HCT116 (cell line): ENCODE data around the gene SEMA3G. TPM values are rescaled to one million over a fixed set of nuclear protein-coding genes. Genes with fewer than 3 reads are reported as not detected.

Experiments
- ATAC-seq: fragments of 200-7000 bp; cut with Tn5 transposase; 2 replicates; pipeline ENCODE4 v1.9.1; 2020; ENCODE audit warnings: mild to moderate bottlenecking, moderate library complexity
- BruUV-seq: library from RNA; stranded (reverse); fragments of 400-500 nt; replicated peaks from 2 replicates; lab custom pipeline; 2021; lab: Mats Ljungman, UMichigan
- CTCF ChIA-PET: fragments of 300-600 bp; sonication (Branson Sonifier 250); formaldehyde crosslinking; loops from one replicate; lab custom pipeline; 2021; ENCODE audit warnings: antibody characterized with exemption; lab: Charles Lee
- POLR2A ChIA-PET: fragments of 300-600, 350-600 bp; sonication (Branson Sonifier 250); formaldehyde crosslinking; loops from one replicate; lab custom pipeline; 2021; ENCODE audit warnings: antibody characterized with exemption; lab: Charles Lee
- RAD21 ChIA-PET, 2 experiments: fragments of 300-600 bp; sonication (Branson Sonifier 250); formaldehyde crosslinking; loops; one replicate each; lab custom pipeline; 2023; ENCODE audit warnings: low total read pairs in 2 of 2; ENCODE audit not compliant: uncharacterized antibody in 2 of 2, unreplicated experiment in 2 of 2, low non-redundant PET in 1 of 2; lab: Charles Lee
- DNase-seq: peaks from one replicate; pipeline ENCODE4 v3.0.0-alpha.2; 2010; ENCODE audit warnings: low read depth, low spot score
- H2AFZ ChIP-seq: fragments of 200-600 bp; shearing (Covaris generic), sonication (generic); 2 replicates; pipeline ENCODE4 v1.6.1; 2017; ENCODE audit warnings: low read depth, mixed run types, mixed read lengths, antibody characterized with exemption, low read length; ENCODE audit not compliant: poor library complexity, severe bottlenecking
- H3K27ac ChIP-seq: 2 replicates; pipeline ENCODE4 v1.5.1; 2012; ENCODE audit warnings: low read depth, low read length
- H3K27me3 ChIP-seq: fragments of 200-600 bp; sonication (generic); 2 replicates; pipeline ENCODE4 v1.6.1; 2016; ENCODE audit warnings: mixed run types, low read length, mixed read lengths; ENCODE audit not compliant: insufficient read depth
- H3K36me3 ChIP-seq, 2 experiments: fragments of 200-500 bp in 1 of 2; fragments of 200-600 bp in 1 of 2; sonication (Bioruptor generic) in 1 of 2; sonication (generic) in 1 of 2; 2 replicates each; pipeline versions ENCODE4 v1.5.1 to v1.6.1; 2014 to 2016; ENCODE audit warnings: low read length in 2 of 2, inconsistent platforms in 1 of 2, mixed read lengths in 1 of 2, mixed run types in 1 of 2; ENCODE audit not compliant: insufficient read depth in 2 of 2, control insufficient read depth in 1 of 2
- H3K4me1 ChIP-seq, 2 experiments: fragments of 200-600 bp in 1 of 2; sonication (generic) in 1 of 2; 2 replicates each; pipeline versions ENCODE4 v1.5.1 to v1.6.1; 2012 to 2017; ENCODE audit warnings: low read length in 2 of 2, inconsistent platforms in 1 of 2, mild to moderate bottlenecking in 1 of 2, mixed read lengths in 1 of 2, mixed run types in 1 of 2, moderate library complexity in 1 of 2; ENCODE audit not compliant: insufficient read depth in 2 of 2, control insufficient read depth in 1 of 2
- H3K4me2 ChIP-seq: fragments of 200-600 bp; sonication (generic); 2 replicates; pipeline ENCODE4 v1.6.1; 2017; ENCODE audit warnings: mixed run types, low read length, mixed read lengths
- H3K4me3 ChIP-seq, 2 experiments: fragments of 200-600 bp in 1 of 2; sonication (generic) in 1 of 2; replicated peaks in 1 of 2; 2 replicates each; pipeline ENCODE4 v1.5.1; 2011 to 2016; ENCODE audit warnings: low read length in 2 of 2, control low read depth in 1 of 2, low read depth in 1 of 2, mild to moderate bottlenecking in 1 of 2, mixed read lengths in 1 of 2, mixed run types in 1 of 2
- H3K79me2 ChIP-seq: fragments of 200-600 bp; sonication (generic); 2 replicates; pipeline ENCODE4 v1.6.1; 2017; ENCODE audit warnings: mild to moderate bottlenecking, mixed run types, low read length, moderate library complexity, mixed read lengths; ENCODE audit not compliant: insufficient read depth
- H3K9ac ChIP-seq: fragments of 200-600 bp; sonication (generic); 2 replicates; pipeline ENCODE4 v1.6.1; 2016; ENCODE audit warnings: low read length, mixed read lengths
- H3K9me2 ChIP-seq: fragments of 200-600 bp; sonication (generic), shearing (Covaris generic); 2 replicates; pipeline ENCODE4 v1.6.1; 2017; ENCODE audit warnings: mixed run types, mild to moderate bottlenecking, moderate library complexity; ENCODE audit not compliant: insufficient read depth
- H3K9me3 ChIP-seq, 2 experiments: fragments of 200-500 bp in 1 of 2; fragments of 200-600 bp in 1 of 2; sonication (Bioruptor generic) in 1 of 2; sonication (generic) in 1 of 2; 2 replicates each; pipeline ENCODE4 v1.6.1; 2014 to 2017; ENCODE audit warnings: low read length in 2 of 2, mixed read lengths in 2 of 2, inconsistent platforms in 1 of 2, low read depth in 1 of 2, mild to moderate bottlenecking in 1 of 2, mixed run types in 1 of 2, moderate library complexity in 1 of 2; ENCODE audit not compliant: control insufficient read depth in 1 of 2, insufficient read depth in 1 of 2
- H4K20me1 ChIP-seq: fragments of 200-600 bp; sonication (generic), shearing (Covaris generic); 2 replicates; pipeline ENCODE4 v1.6.1; 2017; ENCODE audit warnings: mixed run types, mild to moderate bottlenecking, moderate library complexity; ENCODE audit not compliant: insufficient read depth
- ELF1 ChIP-seq: IDR thresholded peaks from 2 replicates; pipeline ENCODE4 v1.6.1; 2012; ENCODE audit warnings: low read depth, borderline replicate concordance
- POLR2A ChIP-seq: IDR thresholded peaks from 2 replicates; pipeline ENCODE4 v1.7.0; 2011; ENCODE audit warnings: borderline replicate concordance; ENCODE audit not compliant: insufficient read depth, insufficient read length; ENCODE audit errors: extremely low read depth
- TCF7L2 ChIP-seq: IDR thresholded peaks from 2 replicates; pipeline ENCODE4 v1.7.0; 2011; ENCODE audit warnings: borderline replicate concordance, inconsistent platforms; ENCODE audit not compliant: insufficient read depth, insufficient read length; ENCODE audit errors: extremely low read depth
- ZNF274 ChIP-seq: fragments of 200-500 bp; sonication (Bioruptor generic); IDR thresholded peaks from 2 replicates; pipeline ENCODE4 v1.6.1; 2014; ENCODE audit warnings: mild to moderate bottlenecking, low read depth, low read length, inconsistent platforms
- intact Hi-C: fragments of 100-400 bp; cut with micrococcal nuclease; formaldehyde crosslinking; loops from 2 replicates; pipeline ENCODE4 v1.10.0; 2022
- total RNA-seq: library from RNA; stranded (reverse); gene quantifications from one replicate; pipeline ENCODE4 v1.2.1, GENCODE V29; 2021; ENCODE audit not compliant: unreplicated experiment
- TF ChIP-seq, protein P1 (sequence below): IDR thresholded peaks from 2 replicates; pipeline ENCODE4 v1.6.1; 2012
- TF ChIP-seq, protein P2 (sequence below): IDR thresholded peaks from 2 replicates; pipeline ENCODE4 v1.6.1; 2012; ENCODE audit warnings: low read depth

The SEMA3G gene
- total RNA-seq, 1 experiment from 2014 or later = 4.2 TPM

DNA sequence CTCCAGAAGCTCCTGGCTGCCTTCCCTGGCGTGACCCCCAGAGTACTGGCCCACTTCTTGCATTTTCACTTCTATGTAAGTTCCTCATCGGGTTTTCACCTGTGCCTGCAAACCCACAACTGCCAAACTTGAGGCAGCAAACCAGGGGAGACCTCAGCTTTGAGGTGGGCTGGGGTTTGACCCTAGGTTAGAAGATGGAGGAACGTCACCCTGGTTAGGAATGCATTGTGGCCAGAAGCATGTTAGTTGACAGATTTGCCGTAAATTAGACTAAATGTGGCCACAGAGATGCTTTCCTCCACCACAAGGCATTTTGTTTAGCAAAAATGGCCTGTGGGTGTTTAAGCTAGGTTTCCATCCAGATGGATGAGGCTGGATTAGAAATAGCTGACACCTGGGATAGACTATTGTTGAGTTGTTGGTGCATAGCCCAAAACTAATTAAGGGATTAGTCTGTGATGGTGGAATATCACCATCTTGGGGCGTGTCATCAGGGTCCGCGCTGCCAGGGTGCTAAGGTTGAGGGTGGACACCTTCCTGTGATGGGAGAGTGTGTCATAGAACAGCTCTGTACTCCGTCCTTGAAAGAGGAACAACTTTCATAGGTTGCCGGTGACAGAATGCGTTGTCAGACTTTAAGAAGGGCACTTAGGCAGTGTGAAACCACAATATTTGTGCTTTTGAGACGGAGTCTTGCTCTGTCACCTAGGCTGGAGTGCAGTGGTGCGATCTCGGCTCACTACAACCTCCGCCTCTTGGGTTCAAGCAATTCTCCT lies 14.1 kb upstream of the SEMA3G start:
- Histone ChIP-seq H3K9ac (no peak overlapping the region), H2AFZ (no peak overlapping the region), H3K36me3 (peaks cover 27 to 44% of the 10 kb centered on the region in 2 experiments), H3K4me1 (peaks cover 12 to 30% of the 10 kb centered on the region in 2 experiments), H3K27me3 (no peaks in the 10 kb centered on the region), H3K9me2 (no peaks in the 10 kb centered on the region), H4K20me1 (no peaks in the 10 kb centered on the region), H3K4me3 (no peak overlapping the region), H3K27ac (no peak overlapping the region), H3K9me3 (no peaks in the 10 kb centered on the region), H3K4me2 (no peak overlapping the region), H3K79me2 (peaks cover 51% of the 10 kb centered on the region)
- intact Hi-C loops = no loop called here
- BruUV-seq = TSS peak; percentile 31
- RAD21 ChIA-PET = no interaction called here
- no peak for DNase-seq
- no peak for TF ChIP-seq POLR2A
- TF ChIP-seq, protein P1, sequence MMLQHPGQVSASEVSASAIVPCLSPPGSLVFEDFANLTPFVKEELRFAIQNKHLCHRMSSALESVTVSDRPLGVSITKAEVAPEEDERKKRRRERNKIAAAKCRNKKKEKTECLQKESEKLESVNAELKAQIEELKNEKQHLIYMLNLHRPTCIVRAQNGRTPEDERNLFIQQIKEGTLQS = no peak
- no peak for TF ChIP-seq ELF1
- no peak for TF ChIP-seq ZNF274
- TF ChIP-seq, protein P2, sequence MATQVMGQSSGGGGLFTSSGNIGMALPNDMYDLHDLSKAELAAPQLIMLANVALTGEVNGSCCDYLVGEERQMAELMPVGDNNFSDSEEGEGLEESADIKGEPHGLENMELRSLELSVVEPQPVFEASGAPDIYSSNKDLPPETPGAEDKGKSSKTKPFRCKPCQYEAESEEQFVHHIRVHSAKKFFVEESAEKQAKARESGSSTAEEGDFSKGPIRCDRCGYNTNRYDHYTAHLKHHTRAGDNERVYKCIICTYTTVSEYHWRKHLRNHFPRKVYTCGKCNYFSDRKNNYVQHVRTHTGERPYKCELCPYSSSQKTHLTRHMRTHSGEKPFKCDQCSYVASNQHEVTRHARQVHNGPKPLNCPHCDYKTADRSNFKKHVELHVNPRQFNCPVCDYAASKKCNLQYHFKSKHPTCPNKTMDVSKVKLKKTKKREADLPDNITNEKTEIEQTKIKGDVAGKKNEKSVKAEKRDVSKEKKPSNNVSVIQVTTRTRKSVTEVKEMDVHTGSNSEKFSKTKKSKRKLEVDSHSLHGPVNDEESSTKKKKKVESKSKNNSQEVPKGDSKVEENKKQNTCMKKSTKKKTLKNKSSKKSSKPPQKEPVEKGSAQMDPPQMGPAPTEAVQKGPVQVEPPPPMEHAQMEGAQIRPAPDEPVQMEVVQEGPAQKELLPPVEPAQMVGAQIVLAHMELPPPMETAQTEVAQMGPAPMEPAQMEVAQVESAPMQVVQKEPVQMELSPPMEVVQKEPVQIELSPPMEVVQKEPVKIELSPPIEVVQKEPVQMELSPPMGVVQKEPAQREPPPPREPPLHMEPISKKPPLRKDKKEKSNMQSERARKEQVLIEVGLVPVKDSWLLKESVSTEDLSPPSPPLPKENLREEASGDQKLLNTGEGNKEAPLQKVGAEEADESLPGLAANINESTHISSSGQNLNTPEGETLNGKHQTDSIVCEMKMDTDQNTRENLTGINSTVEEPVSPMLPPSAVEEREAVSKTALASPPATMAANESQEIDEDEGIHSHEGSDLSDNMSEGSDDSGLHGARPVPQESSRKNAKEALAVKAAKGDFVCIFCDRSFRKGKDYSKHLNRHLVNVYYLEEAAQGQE = no peak
- TF ChIP-seq TCF7L2 = no peak
- CTCF ChIA-PET = no interaction called here
- POLR2A ChIA-PET = no interaction called here
- ATAC-seq = no peak
